ENCODE measurements around the gene DDX1.

The DDX1 gene

DNA sequence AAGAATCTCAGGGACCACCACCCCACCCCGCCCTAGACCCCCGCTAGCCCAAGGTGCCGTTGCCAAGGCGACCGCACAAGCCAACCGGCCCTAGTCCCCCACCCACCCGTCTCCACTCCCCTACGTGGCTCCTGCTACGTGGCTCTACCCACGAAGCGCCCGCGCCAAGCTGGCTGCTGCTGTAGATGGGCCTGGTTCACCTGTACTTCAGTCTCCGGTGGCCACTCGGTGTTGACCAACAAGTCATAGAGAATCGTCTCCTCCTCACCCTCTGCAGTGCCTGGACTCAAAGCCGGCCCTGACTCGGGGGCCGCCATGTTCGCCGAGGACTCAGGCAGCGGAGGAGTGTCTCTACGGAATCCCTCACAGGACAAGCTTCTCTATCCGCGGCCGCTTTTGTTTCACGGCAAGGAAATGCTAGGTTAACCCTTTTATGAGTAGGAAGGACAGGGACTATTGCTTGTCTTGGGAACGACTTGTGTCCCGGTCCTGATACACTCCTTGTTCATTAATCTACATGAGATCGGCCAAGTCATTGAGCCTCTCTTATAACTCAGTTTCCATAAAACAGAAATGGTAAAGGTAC, 30.6 kb upstream of the DDX1 start, which contains the start of gene NBAS:
Gene NBAS (minus strand): TSS at position 347 of the 586 bp plus-strand sequence. CDS start 30 bp downstream, at position 317.
- Histone ChIP-seq H3K9me3 (ENCODE audit: insufficient read depth, low read length) (no peaks in the 10 kb centered on the region), H3K27me3 (ENCODE audit: low read length) (no peaks in the 10 kb centered on the region), H3F3A (ENCODE audit: insufficient read depth) (no peaks in the 10 kb centered on the region), H3K79me2 (ENCODE audit: insufficient read depth, low read length) (peaks cover 12% of the 10 kb centered on the region; the same call in 1 of the 2 replicates), H3K4me2 (ENCODE audit: low read depth, low read length, poor library complexity, severe bottlenecking) (peak within 1 kb of the TSS; percentile 86), H4K20me1 (ENCODE audit: low read depth, low read length) (no peaks in the 10 kb centered on the region), H2AFZ (ENCODE audit: low read depth, low read length, severe bottlenecking) (peak within 1 kb of the TSS; percentile 94), H3K9me2 (replicated peaks; ENCODE audit: insufficient read depth, low read length) (no peaks in the 10 kb centered on the region), H3K36me3 (ENCODE audit: low read length) (no peaks in the 10 kb centered on the region), H3K9ac (ENCODE audit: low read length) (peak within 1 kb of the TSS; percentile 69), H3K4me3 (ENCODE audit: insufficient read depth, low read length, poor library complexity, severe bottlenecking) (peak within 1 kb of the TSS; percentile 93), H3K27ac (ENCODE audit: low read depth, low read length) (peak within 1 kb of the TSS; percentile 8; the same call in 1 of the 2 replicates)
- TF ChIP-seq, protein P1, sequence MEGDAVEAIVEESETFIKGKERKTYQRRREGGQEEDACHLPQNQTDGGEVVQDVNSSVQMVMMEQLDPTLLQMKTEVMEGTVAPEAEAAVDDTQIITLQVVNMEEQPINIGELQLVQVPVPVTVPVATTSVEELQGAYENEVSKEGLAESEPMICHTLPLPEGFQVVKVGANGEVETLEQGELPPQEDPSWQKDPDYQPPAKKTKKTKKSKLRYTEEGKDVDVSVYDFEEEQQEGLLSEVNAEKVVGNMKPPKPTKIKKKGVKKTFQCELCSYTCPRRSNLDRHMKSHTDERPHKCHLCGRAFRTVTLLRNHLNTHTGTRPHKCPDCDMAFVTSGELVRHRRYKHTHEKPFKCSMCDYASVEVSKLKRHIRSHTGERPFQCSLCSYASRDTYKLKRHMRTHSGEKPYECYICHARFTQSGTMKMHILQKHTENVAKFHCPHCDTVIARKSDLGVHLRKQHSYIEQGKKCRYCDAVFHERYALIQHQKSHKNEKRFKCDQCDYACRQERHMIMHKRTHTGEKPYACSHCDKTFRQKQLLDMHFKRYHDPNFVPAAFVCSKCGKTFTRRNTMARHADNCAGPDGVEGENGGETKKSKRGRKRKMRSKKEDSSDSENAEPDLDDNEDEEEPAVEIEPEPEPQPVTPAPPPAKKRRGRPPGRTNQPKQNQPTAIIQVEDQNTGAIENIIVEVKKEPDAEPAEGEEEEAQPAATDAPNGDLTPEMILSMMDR (IDR thresholded peaks at IDR 0.05; ENCODE audit: insufficient read depth, low read length, poor library complexity, severe bottlenecking), result no peak
- TF ChIP-seq EZH2phosphoT487 (conservative IDR thresholded peaks at IDR 0.05; ENCODE audit: low read length), result no peak

DNA sequence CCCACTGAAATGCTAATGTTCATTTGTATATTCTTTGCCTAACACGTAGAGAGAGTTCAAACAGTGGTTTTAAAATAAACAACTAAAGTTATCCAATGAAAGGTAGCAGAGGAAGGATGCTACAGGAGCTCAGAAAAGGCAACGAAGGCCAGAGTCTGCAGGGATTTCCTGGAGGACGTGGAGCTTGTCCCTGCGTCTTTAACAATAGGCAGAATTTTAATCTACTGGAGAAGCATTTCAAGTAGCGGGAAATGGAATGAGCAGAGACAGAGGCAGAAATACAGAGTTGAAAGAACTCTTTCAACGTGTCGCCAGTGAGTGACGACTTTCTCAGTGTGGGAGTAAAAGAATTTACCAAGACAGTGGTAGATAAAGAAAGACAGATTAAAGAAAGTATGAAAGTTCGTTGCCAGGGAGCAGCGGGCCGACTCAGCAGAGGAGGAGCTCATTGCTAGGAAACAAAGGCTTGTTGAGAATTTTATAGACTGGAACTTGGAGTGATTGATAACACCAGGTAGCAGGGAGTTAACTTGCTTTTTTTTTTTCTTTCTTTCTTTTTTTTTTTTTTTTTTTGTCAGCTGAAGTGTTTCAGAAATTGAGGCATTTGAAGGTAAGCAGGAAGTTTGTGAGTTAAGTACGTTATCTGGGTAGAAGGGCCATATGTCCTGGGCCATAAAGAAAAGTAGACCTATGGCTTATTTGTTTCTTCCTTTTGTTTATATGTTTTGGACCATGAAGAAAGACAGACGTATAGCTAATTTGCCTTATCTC, 29.9 kb upstream of the DDX1 start:
- peaks cover 12% of the 10 kb centered on the region; the same call in 1 of the 2 replicates for H3K79me2 ChIP-seq (ENCODE audit: insufficient read depth, low read length)
- H3K4me3 ChIP-seq (ENCODE audit: insufficient read depth, low read length, poor library complexity, severe bottlenecking), result peak overlapping the region; percentile 93
- no peaks in the 10 kb centered on the region for H4K20me1 ChIP-seq (ENCODE audit: low read depth, low read length)
- H3K27me3 ChIP-seq (ENCODE audit: low read length), result no peaks in the 10 kb centered on the region
- peak overlapping the region; percentile 8; the same call in 1 of the 2 replicates for H3K27ac ChIP-seq (ENCODE audit: low read depth, low read length)
- peak overlapping the region; percentile 86 for H3K4me2 ChIP-seq (ENCODE audit: low read depth, low read length, poor library complexity, severe bottlenecking)
- no peaks in the 10 kb centered on the region for H3K9me2 ChIP-seq (replicated peaks; ENCODE audit: insufficient read depth, low read length)
- no peaks in the 10 kb centered on the region for H3F3A ChIP-seq (ENCODE audit: insufficient read depth)
- TF ChIP-seq, protein P1 (IDR thresholded peaks at IDR 0.05; ENCODE audit: insufficient read depth, low read length, poor library complexity, severe bottlenecking), result no peak
- no peak for TF ChIP-seq EZH2phosphoT487 (conservative IDR thresholded peaks at IDR 0.05; ENCODE audit: low read length)
- peak overlapping the region; percentile 94 for H2AFZ ChIP-seq (ENCODE audit: low read depth, low read length, severe bottlenecking)
- no peaks in the 10 kb centered on the region for H3K9me3 ChIP-seq (ENCODE audit: insufficient read depth, low read length)
- H3K36me3 ChIP-seq (ENCODE audit: low read length), result no peaks in the 10 kb centered on the region
- H3K9ac ChIP-seq (ENCODE audit: low read length), result peak overlapping the region; percentile 69

DNA sequence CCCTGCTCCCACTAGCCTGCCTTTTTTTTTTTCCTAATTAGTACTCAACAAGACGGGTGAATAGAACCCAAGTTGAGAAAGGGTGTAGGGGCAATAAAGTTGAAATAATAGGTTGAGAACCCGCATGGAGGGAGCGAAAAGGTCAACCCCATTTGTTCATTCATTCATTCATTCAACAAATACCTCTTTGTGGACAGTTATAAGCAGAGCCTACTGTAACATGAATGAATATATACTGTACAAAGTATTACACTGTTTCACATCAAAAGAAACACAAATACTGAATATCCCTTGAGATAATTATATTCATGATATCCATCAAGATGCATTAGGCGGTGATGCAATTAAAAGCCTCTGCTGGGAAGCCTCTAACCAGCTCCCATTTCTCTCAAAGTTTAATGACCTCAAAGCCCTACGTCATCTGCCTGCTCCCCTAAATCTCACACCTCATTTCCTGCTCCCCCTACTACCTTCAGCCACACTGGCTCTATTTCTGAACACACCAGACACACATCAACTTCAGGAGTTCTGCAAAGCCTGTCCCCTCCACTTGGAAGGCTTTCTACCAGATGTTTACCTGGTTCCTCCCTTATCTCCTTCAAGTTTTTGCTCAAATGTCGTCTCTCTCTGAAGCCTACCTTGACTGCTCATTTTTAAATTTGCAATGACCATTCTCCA, 29.2 kb upstream of the DDX1 start:
- Histone ChIP-seq H4K20me1 (ENCODE audit: low read depth, low read length) (no peaks in the 10 kb centered on the region), H3K4me3 (ENCODE audit: insufficient read depth, low read length, poor library complexity, severe bottlenecking) (no peak overlapping the region), H3K27ac (ENCODE audit: low read depth, low read length) (no peak overlapping the region), H2AFZ (ENCODE audit: low read depth, low read length, severe bottlenecking) (peak overlapping the region; percentile 94), H3K9me3 (ENCODE audit: insufficient read depth, low read length) (no peaks in the 10 kb centered on the region), H3K4me2 (ENCODE audit: low read depth, low read length, poor library complexity, severe bottlenecking) (peak overlapping the region; percentile 86), H3K9ac (ENCODE audit: low read length) (no peak overlapping the region), H3K27me3 (ENCODE audit: low read length) (no peaks in the 10 kb centered on the region), H3K36me3 (ENCODE audit: low read length) (no peaks in the 10 kb centered on the region), H3F3A (ENCODE audit: insufficient read depth) (no peaks in the 10 kb centered on the region), H3K9me2 (replicated peaks; ENCODE audit: insufficient read depth, low read length) (no peaks in the 10 kb centered on the region), H3K79me2 (ENCODE audit: insufficient read depth, low read length) (peaks cover 12% of the 10 kb centered on the region; the same call in 1 of the 2 replicates)
- TF ChIP-seq EZH2phosphoT487 (conservative IDR thresholded peaks at IDR 0.05; ENCODE audit: low read length), result no peak
- TF ChIP-seq, protein P1 (IDR thresholded peaks at IDR 0.05; ENCODE audit: insufficient read depth, low read length, poor library complexity, severe bottlenecking), result no peak
